RWPE1 (cell line): Measurements from ENCODE around the gene ANKS1A.

Source experiments
- CTCF ChIA-PET: fragments of 350-600 bp; sonication (Branson Sonifier 250); formaldehyde crosslinking; extraction: SDS; loops from one replicate; lab custom pipeline; 2021; lab: Yijun Ruan, JAX
- POLR2A ChIA-PET: fragments of 400-600 bp; formaldehyde crosslinking; extraction: SDS; loops from one replicate; lab custom pipeline; 2020; ENCODE audit warnings: antibody characterized with exemption; ENCODE audit not compliant: low non-redundant PET; lab: Yijun Ruan, JAX
- DNase-seq: peaks from one replicate; pipeline ENCODE4 v3.0.0; 2012; ENCODE audit warnings: low spot score
- H3K27ac ChIP-seq: fragments of 450-650 bp; 2 replicates; pipeline ENCODE4 v1.5.1; 2017
- CTCF ChIP-seq: fragments of 450-650 bp; conservative IDR thresholded peaks from 2 replicates; pipeline ENCODE4 v1.5.1; 2017; ENCODE audit warnings: low read depth, mild to moderate bottlenecking

The ANKS1A gene

GRCh38 chr6:35092362-35093117 lies 203.5 kb downstream of the ANKS1A start:
- ChIA-PET CTCF (interaction anchor here (0.6 kb wide), 1 partner anchor 22 kb away, joined by 3 read pairs; no protein-coding TSS in a partner anchor), POLR2A (no interaction called here)
- peak; percentile 8 for DNase-seq
- no peak overlapping the region; the same call in 1 of the 2 replicates for H3K27ac ChIP-seq
- no peak for TF ChIP-seq CTCF

- DNase-seq, result no peak
- ChIA-PET CTCF (interaction anchor here (0.6 kb wide), 2 partner anchors 21 to 23 kb away, joined by 3 to 5 read pairs; no protein-coding TSS in a partner anchor), POLR2A (no interaction called here)
- no peak overlapping the region for H3K27ac ChIP-seq
- no peak for TF ChIP-seq CTCF
These were observed 204.0 kb downstream of the ANKS1A start for GRCh38 chr6:35093118-35093445.

DNA sequence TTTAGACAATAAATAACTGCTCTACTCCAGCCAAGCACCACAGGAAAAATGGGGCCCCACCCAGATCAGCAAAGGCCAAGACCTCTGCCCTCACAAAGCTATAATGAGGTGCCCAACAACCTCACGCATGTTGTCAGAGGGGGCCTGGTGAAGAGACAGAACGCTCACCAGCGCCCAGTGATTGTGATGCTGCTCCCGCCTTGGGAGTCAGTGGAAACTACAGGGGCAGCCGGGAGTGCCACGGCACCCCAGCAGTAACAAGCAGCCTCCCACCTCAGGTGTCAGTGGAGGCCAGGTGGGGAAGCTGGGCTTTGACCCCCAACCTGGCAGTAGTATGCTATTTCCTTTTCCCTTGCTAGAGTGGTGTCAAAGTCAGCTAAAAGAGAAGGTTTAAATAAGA lies 204.7 kb downstream of the ANKS1A start:
- ChIA-PET CTCF (interaction anchor here (0.6 to 0.7 kb wide), 2 partner anchors 24 to 706 kb away, joined by 3 to 5 read pairs; no protein-coding TSS in a partner anchor), POLR2A (no interaction called here)
- TF ChIP-seq CTCF, result no peak
- no peak for DNase-seq
- H3K27ac ChIP-seq, result peak overlapping the region; percentile 7; the same call in 1 of the 2 replicates

DNA sequence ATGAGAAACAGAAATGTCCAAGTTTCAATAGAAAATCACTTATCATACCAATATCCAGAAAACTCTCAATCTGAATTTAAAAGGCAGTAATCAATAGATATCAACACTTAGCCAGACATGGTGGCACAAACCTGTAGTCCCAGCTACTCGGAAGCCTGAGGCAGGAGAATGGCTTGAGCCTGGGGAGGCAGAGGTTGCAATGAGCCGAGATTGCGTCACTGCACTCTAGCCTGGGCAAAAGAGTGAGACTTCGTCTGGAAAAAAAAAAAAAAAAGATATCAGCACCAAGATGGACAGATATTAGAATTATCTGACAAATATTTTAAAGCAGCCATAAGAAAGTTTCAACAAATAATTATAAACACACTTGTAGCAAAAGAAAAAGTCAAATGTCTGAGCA lies 205.1 kb downstream of the ANKS1A start:
- H3K27ac ChIP-seq, result peak overlapping the region; percentile 7; the same call in 1 of the 2 replicates
- ChIA-PET CTCF (interaction anchor here (0.7 kb wide), 1 partner anchor 706 kb away, joined by 3 read pairs; no protein-coding TSS in a partner anchor), POLR2A (no interaction called here)

GRCh38 chr6:35096129-35096862 lies 207.2 kb downstream of the ANKS1A start:
- ChIA-PET CTCF (no interaction called here), POLR2A (no interaction called here)
- no peak overlapping the region for H3K27ac ChIP-seq
- DNase-seq, result peak; percentile 67
- TF ChIP-seq CTCF, result no peak

More for the DNA sequence above, 205.1 kb downstream of the ANKS1A start:
- TF ChIP-seq CTCF, result no peak
- DNase-seq, result no peak

DNA sequence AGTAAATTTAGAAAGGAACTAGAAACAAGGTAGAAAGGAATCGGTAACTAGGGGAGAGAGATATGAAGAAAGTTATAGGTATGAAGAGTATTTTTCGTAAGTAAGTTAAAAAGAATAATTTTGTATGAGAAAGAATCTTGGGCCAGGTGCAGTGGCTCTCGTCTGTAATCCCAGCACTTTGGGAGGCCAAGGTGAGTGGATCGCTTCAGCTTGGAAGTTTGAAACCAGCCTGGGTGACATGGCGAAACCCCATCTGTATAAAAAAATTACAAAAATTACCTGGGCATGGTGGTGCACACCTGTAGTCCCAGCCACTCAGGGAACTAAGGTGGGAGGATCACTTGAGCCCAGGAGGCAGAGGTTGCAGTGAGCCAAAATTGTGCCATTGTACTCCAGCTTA lies 210.1 kb downstream of the ANKS1A start:
- ChIA-PET POLR2A (no interaction called here), CTCF (no interaction called here)
- no peak overlapping the region for H3K27ac ChIP-seq
- no peak for DNase-seq
- TF ChIP-seq CTCF, result no peak
